ENCODE results near the gene RPL3. TPM values are rescaled to one million over a fixed set of nuclear protein-coding genes. Genes with fewer than 3 reads are reported as not detected.
"Not testable (repeated sequence)": the region's sequence is repeated elsewhere in the genome, so short reads cannot be mapped to it uniquely, and the experiment has no call there.

RPL3 gene
- polyA plus RNA-seq, 1 donor = 3,924 TPM

- Histone ChIP-seq H3K36me3 (ENCODE audit: control insufficient read depth, insufficient read depth, low read length) (no peaks in the 10 kb centered on the region), H3K9me3 (ENCODE audit: control insufficient read depth, low read depth, low read length) (no peaks in the 10 kb centered on the region), H3K27me3 (ENCODE audit: control insufficient read depth, insufficient read depth, low read length) (peaks cover under 1% of the 10 kb centered on the region), H3K27ac (ENCODE audit: low read length) (no peak overlapping the region), H3K4me1 (ENCODE audit: control insufficient read depth, insufficient read depth, low read length) (peaks cover 6% of the 10 kb centered on the region), H3K4me3 (ENCODE audit: low read length) (no peak overlapping the region)
- WGBS (ENCODE audit: insufficient coverage, low lambda C conversion rate) = 82% methylated on average over 2 of the region's 4 CpGs
- DNase-seq = no peak
Measured at GRCh38 chr22:39345231-39345630, 25.8 kb upstream of the RPL3 start.

DNA sequence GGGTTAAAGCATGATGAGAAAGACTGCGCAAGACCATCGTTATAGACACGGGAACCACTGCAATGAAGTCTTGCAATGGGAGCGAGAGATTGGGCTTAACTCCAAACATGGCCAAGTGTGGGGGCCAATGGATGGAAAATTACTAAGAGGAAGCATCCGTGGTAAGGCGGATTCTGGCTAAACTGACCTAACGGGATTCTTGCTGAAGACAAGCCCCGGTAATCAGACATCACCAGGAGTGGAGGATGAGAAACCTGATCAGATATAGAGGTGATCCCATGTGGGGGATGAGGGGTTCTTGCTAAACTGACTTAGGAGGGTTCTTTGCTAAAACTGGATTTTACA lies 24.6 kb upstream of the RPL3 start:
- 53% methylated on average over 3 of the region's 8 CpGs for WGBS (ENCODE audit: insufficient coverage, low lambda C conversion rate)
- Histone ChIP-seq H3K9me3 (ENCODE audit: control insufficient read depth, low read depth, low read length) (no peaks in the 10 kb centered on the region), H3K4me3 (ENCODE audit: low read length) (no peak overlapping the region), H3K27ac (ENCODE audit: low read length) (no peak overlapping the region), H3K4me1 (ENCODE audit: control insufficient read depth, insufficient read depth, low read length) (peaks cover 2% of the 10 kb centered on the region), H3K36me3 (ENCODE audit: control insufficient read depth, insufficient read depth, low read length) (no peaks in the 10 kb centered on the region), H3K27me3 (ENCODE audit: control insufficient read depth, insufficient read depth, low read length) (no peaks in the 10 kb centered on the region)
- no peak for DNase-seq

- H3K27ac ChIP-seq (ENCODE audit: low read length) = no peak overlapping the region
- no CpG with 5 or more reads among the region's 15 CpGs for WGBS (ENCODE audit: insufficient coverage, low lambda C conversion rate)
- peak; percentile 58 to 63 for DNase-seq
- no peaks in the 10 kb centered on the region for H3K27me3 ChIP-seq (ENCODE audit: control insufficient read depth, insufficient read depth, low read length)
- H3K9me3 ChIP-seq (ENCODE audit: control insufficient read depth, low read depth, low read length) = no peaks in the 10 kb centered on the region
- no peaks in the 10 kb centered on the region for H3K4me1 ChIP-seq (ENCODE audit: control insufficient read depth, insufficient read depth, low read length)
- H3K36me3 ChIP-seq (ENCODE audit: control insufficient read depth, insufficient read depth, low read length) = no peaks in the 10 kb centered on the region
- no peak overlapping the region for H3K4me3 ChIP-seq (ENCODE audit: low read length)
Measured at GRCh38 chr22:39343259-39344045, 24.0 kb upstream of the RPL3 start.

DNA sequence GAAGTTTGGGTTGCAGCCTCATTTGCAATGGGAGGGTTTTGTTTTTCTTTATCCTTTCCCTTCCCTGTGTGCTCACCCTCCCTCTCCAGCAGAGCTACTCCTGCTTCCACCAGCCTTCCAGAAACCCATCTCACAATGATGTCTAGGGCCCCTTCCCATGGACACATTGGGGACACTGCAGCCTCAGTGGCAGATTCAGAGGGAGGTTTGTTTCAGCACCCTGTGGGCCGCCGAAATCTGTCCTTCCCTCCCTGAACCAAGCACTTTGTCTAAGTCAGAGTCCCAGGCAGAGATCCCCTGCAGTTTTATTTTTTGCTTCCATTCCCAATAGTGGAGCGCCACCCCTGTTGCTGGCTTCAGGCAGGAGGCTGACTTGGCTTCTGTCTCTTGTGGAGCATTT lies 21.8 kb upstream of the RPL3 start:
- Histone ChIP-seq H3K4me3 (ENCODE audit: low read length) (no peak overlapping the region), H3K27ac (ENCODE audit: low read length) (no peak overlapping the region), H3K27me3 (ENCODE audit: control insufficient read depth, insufficient read depth, low read length) (no peaks in the 10 kb centered on the region), H3K4me1 (ENCODE audit: control insufficient read depth, insufficient read depth, low read length) (no peaks in the 10 kb centered on the region), H3K36me3 (ENCODE audit: control insufficient read depth, insufficient read depth, low read length) (no peaks in the 10 kb centered on the region), H3K9me3 (ENCODE audit: control insufficient read depth, low read depth, low read length) (no peaks in the 10 kb centered on the region)
- no peak for DNase-seq
- WGBS (ENCODE audit: insufficient coverage, low lambda C conversion rate) = no CpG with 5 or more reads among the region's 3 CpGs

- H3K36me3 ChIP-seq (ENCODE audit: control insufficient read depth, insufficient read depth, low read length); DNase-seq; H3K27ac ChIP-seq (ENCODE audit: low read length); H3K9me3 ChIP-seq (ENCODE audit: control insufficient read depth, low read depth, low read length); H3K4me1 ChIP-seq (ENCODE audit: control insufficient read depth, insufficient read depth, low read length); H3K4me3 ChIP-seq (ENCODE audit: low read length); H3K27me3 ChIP-seq (ENCODE audit: control insufficient read depth, insufficient read depth, low read length): not testable (repeated sequence)
- WGBS (ENCODE audit: insufficient coverage, low lambda C conversion rate) = 53% methylated on average over 2 of the region's 7 CpGs
Measured at GRCh38 chr22:39339775-39340174, 20.4 kb upstream of the RPL3 start.

DNA sequence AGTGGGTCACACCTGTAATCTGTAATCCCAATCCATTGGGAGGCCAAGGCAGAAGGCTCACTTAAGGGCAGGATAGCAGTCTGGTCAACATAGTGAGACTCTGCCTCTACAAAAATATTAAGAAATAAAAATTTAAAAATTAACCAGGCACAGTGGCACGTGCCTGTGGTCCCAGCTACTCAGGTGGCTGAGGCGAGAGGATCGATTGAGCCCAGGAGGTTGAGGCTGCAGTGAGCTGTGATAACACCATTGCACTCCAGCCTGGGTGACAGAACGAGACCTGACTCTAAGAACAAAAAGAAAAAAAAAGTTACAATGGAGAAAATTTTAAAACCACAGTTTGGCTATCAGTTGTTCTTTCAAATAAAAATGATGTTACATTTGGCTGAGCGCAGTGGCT lies 17.0 kb upstream of the RPL3 start:
- H3K4me3 ChIP-seq (ENCODE audit: low read length) = no peak overlapping the region
- no peak for DNase-seq
- peaks cover 6% of the 10 kb centered on the region for H3K4me1 ChIP-seq (ENCODE audit: control insufficient read depth, insufficient read depth, low read length)
- H3K9me3 ChIP-seq (ENCODE audit: control insufficient read depth, low read depth, low read length) = no peaks in the 10 kb centered on the region
- no peaks in the 10 kb centered on the region for H3K36me3 ChIP-seq (ENCODE audit: control insufficient read depth, insufficient read depth, low read length)
- no peaks in the 10 kb centered on the region for H3K27me3 ChIP-seq (ENCODE audit: control insufficient read depth, insufficient read depth, low read length)
- WGBS (ENCODE audit: insufficient coverage, low lambda C conversion rate) = no CpG with 5 or more reads among the region's 5 CpGs
- no peak overlapping the region for H3K27ac ChIP-seq (ENCODE audit: low read length)

- Histone ChIP-seq H3K4me3 (ENCODE audit: low read length) (no peak overlapping the region), H3K4me1 (ENCODE audit: control insufficient read depth, insufficient read depth, low read length) (peaks cover 6% of the 10 kb centered on the region), H3K27me3 (ENCODE audit: control insufficient read depth, insufficient read depth, low read length) (no peaks in the 10 kb centered on the region), H3K9me3 (ENCODE audit: control insufficient read depth, low read depth, low read length) (no peaks in the 10 kb centered on the region), H3K27ac (ENCODE audit: low read length) (peak overlapping the region; percentile 8), H3K36me3 (ENCODE audit: control insufficient read depth, insufficient read depth, low read length) (no peaks in the 10 kb centered on the region)
- peak in 1 of 2 donors; percentile 68 for DNase-seq
- no CpG with 5 or more reads among the region's 5 CpGs for WGBS (ENCODE audit: insufficient coverage, low lambda C conversion rate)
Measured at GRCh38 chr22:39332441-39333064, 13.1 kb upstream of the RPL3 start.

DNA sequence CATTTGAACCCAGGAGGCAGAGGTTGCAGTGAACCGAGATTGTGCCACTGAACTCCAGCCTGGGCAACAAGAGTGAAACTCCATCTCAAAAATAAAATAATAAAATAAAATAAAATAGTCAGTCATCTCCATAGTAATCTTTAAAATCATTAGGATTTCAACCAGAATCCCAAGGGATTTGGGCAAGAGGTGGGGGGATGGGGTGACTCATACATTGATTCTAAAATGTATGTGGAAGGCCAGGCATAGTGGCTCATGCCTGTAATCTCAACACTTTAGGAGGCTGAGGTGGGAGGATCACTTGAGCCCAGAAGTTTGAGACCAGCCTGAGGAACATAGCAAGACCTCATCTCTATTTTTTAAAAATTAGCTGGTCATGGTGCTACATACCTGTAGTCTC lies 11.1 kb upstream of the RPL3 start:
- not testable (repeated sequence) for H3K36me3 ChIP-seq (ENCODE audit: control insufficient read depth, insufficient read depth, low read length); H3K9me3 ChIP-seq (ENCODE audit: control insufficient read depth, low read depth, low read length); DNase-seq; H3K4me3 ChIP-seq (ENCODE audit: low read length); H3K27ac ChIP-seq (ENCODE audit: low read length); H3K27me3 ChIP-seq (ENCODE audit: control insufficient read depth, insufficient read depth, low read length); H3K4me1 ChIP-seq (ENCODE audit: control insufficient read depth, insufficient read depth, low read length)
- no CpG with 5 or more reads among the region's 1 CpG for WGBS (ENCODE audit: insufficient coverage, low lambda C conversion rate)

- Histone ChIP-seq H3K4me3 (ENCODE audit: low read length) (no peak overlapping the region), H3K9me3 (ENCODE audit: control insufficient read depth, low read depth, low read length) (no peaks in the 10 kb centered on the region), H3K36me3 (ENCODE audit: control insufficient read depth, insufficient read depth, low read length) (no peaks in the 10 kb centered on the region), H3K27me3 (ENCODE audit: control insufficient read depth, insufficient read depth, low read length) (no peaks in the 10 kb centered on the region), H3K4me1 (ENCODE audit: control insufficient read depth, insufficient read depth, low read length) (peaks cover 6% of the 10 kb centered on the region), H3K27ac (ENCODE audit: low read length) (no peak overlapping the region)
- DNase-seq = no peak
- WGBS (ENCODE audit: insufficient coverage, low lambda C conversion rate) = no CpG with 5 or more reads among the region's 18 CpGs
Measured at GRCh38 chr22:39327995-39328754, 8.8 kb upstream of the RPL3 start.

GRCh38 chr22:39325392-39325932 lies 6.0 kb upstream of the RPL3 start:
- Histone ChIP-seq H3K4me3 (ENCODE audit: low read length) (no peak overlapping the region), H3K27me3 (ENCODE audit: control insufficient read depth, insufficient read depth, low read length) (no peaks in the 10 kb centered on the region), H3K27ac (ENCODE audit: low read length) (no peak overlapping the region), H3K9me3 (ENCODE audit: control insufficient read depth, low read depth, low read length) (no peaks in the 10 kb centered on the region), H3K4me1 (ENCODE audit: control insufficient read depth, insufficient read depth, low read length) (no peaks in the 10 kb centered on the region), H3K36me3 (ENCODE audit: control insufficient read depth, insufficient read depth, low read length) (no peaks in the 10 kb centered on the region)
- no peak for DNase-seq
- 89% methylated on average over 1 of the region's 2 CpGs for WGBS (ENCODE audit: insufficient coverage, low lambda C conversion rate)

Data from large intestine (tissue), 3 donors.